ENCODE measurements around the gene RSPO1. TPM values are rescaled to one million over a fixed set of nuclear protein-coding genes. Genes with fewer than 3 reads are reported as not detected.

RSPO1 gene
- total RNA-seq, 1 donor = not detected

- DNase-seq (ENCODE audit: low read depth) = no peak
- TF ChIP-seq CTCF (IDR thresholded peaks at IDR 0.05; ENCODE audit: insufficient read depth, low read length) = no peak
- no peak overlapping the region for H3K4me3 ChIP-seq (ENCODE audit: low read depth, low read length)
Measured at GRCh38 chr1:37650173-37650572, 15.5 kb upstream of the RSPO1 start.

DNA sequence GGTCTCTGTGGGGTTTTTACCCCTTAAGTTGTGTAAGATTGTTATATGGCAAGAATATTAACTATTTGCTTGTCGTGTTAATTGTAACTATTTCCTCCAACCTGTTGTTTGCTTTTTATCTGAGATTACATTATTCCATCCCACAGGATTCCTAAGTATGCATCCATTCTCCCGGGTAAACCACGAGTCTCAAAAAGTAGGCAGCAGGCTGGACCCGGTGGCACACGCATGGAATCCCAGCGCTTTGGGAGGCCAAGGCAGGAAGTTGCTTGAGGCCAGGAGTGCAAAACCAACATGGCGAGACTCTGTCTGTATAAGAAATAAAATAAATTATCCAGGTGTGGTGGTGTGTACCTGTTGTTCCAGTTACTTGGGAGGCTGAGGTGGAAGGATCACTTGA is 12.6 kb upstream of the RSPO1 start:
- TF ChIP-seq CTCF (IDR thresholded peaks at IDR 0.05; ENCODE audit: insufficient read depth, low read length) = no peak
- no peak overlapping the region for H3K4me3 ChIP-seq (ENCODE audit: low read depth, low read length)
- no peak for DNase-seq (ENCODE audit: low read depth)

DNA sequence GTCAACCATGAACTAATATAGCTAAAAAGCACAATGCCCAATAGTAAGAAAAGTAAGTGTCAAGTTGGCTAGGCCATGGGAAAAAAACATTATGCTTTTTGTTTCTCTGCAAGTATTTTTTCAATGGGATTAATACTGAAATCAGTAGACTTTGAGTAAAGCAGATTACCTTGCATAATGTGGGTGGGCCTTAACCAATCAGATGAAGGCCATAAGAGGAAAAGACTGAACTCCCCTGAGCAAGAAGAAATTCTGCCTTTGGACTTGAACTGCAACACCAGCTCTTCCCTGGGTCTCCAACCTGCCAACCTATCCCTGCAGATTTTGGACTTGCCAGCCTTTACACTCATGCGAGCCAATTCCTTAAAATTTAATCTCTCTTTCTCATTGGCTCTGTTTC is 6.4 kb upstream of the RSPO1 start:
- TF ChIP-seq CTCF (IDR thresholded peaks at IDR 0.05; ENCODE audit: insufficient read depth, low read length) = no peak
- H3K4me3 ChIP-seq (ENCODE audit: low read depth, low read length) = no peak overlapping the region
- no peak for DNase-seq (ENCODE audit: low read depth)

- no peak for DNase-seq (ENCODE audit: low read depth)
- no peak for TF ChIP-seq CTCF (IDR thresholded peaks at IDR 0.05; ENCODE audit: insufficient read depth, low read length)
- H3K4me3 ChIP-seq (ENCODE audit: low read depth, low read length) = no peak overlapping the region
Measured at GRCh38 chr1:37636435-37636834, 1.7 kb upstream of the RSPO1 start.

DNA sequence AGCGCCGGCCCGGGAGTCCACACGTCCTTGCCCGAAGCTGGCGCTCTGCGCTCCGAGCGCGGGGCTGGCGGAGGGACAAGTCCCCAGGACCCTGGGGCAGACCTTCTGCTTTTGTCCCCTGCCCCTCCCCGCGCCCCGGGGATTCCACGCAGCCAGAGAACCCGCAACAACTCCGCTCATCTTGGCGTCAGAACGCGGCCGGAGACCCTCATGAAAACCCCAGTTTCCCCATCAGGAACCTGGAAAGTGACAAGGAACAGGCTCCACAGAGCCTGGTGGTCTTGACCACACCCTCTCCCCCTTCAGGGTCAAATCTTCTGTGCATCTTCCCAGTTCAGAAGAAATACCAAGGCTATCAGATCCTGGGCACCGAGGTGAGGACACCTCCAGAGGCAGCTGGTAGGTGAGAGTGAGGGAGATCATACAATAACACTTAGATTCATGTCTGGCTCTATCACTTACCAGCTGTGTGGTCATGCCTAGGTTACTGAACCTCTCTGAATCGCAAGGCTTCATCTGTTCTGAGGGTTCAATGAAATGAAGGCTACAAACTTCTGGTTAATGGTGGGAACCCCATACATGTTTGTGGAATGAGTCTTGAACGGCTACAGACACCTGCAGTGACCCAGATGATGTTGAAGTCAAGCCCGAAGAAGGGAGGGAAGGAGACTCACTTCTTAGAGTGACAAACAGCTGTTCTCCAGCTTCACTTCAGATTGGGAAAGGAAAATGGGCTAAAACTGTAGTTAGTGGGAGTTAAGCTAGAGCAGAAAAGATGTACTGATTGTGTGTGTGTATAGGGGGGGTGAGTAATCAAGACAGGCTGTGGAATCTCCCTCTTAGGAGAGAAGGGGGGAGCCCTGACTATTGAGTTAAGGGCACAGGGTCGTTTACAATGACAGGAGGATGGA is 555 bp upstream of the RSPO1 start:
- TF ChIP-seq CTCF (IDR thresholded peaks at IDR 0.05; ENCODE audit: insufficient read depth, low read length) = no peak
- no peak overlapping the region for H3K4me3 ChIP-seq (ENCODE audit: low read depth, low read length)
- DNase-seq (ENCODE audit: low read depth) = no peak

GRCh38 chr1:37633938-37634243 is 801 bp downstream of the RSPO1 start:
- DNase-seq (ENCODE audit: low read depth) = no peak
- no peak for TF ChIP-seq CTCF (IDR thresholded peaks at IDR 0.05; ENCODE audit: insufficient read depth, low read length)
- H3K4me3 ChIP-seq (ENCODE audit: low read depth, low read length) = no peak overlapping the region
